ENCODE data around the gene PHB1. TPM values are rescaled to one million over a fixed set of nuclear protein-coding genes. Genes with fewer than 3 reads are reported as not detected.

Gene PHB1
- total RNA-seq, 4 donors from 2014 or later = 68.0 to 100 (median 85.1) TPM

DNA sequence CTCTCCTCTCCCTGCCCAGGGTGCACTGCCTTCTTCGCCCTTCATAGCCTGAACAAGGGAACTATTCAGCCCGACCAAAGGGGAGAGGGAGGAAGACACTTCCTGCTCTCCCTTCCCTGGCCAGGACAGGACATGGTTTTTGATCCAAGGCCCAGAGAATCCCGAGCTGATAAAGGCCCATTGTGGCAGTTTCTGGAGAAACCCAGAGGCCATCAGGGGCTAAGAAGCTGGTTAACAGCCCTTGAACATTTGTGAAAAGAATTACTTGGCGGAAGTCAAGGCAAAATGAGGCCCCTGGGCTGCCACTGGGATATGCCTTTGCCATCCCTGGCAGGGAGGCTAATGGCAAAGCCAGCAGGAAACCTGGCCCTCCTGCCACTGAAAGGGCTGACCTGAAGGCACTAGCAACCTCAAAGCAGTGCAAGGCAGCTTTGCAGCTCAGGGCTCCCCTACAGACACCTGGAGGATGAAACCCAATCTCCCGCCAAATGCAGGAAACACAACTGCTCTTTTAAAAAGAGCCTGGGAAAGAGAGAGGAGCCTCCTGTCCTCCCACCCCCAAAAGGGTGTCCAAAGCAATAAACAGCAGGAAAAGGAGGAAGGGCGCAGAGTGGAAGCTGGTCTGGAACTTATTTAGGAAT, 12.6 kb downstream of the PHB1 start:
- TF ChIP-seq, protein P1, sequence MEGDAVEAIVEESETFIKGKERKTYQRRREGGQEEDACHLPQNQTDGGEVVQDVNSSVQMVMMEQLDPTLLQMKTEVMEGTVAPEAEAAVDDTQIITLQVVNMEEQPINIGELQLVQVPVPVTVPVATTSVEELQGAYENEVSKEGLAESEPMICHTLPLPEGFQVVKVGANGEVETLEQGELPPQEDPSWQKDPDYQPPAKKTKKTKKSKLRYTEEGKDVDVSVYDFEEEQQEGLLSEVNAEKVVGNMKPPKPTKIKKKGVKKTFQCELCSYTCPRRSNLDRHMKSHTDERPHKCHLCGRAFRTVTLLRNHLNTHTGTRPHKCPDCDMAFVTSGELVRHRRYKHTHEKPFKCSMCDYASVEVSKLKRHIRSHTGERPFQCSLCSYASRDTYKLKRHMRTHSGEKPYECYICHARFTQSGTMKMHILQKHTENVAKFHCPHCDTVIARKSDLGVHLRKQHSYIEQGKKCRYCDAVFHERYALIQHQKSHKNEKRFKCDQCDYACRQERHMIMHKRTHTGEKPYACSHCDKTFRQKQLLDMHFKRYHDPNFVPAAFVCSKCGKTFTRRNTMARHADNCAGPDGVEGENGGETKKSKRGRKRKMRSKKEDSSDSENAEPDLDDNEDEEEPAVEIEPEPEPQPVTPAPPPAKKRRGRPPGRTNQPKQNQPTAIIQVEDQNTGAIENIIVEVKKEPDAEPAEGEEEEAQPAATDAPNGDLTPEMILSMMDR (IDR thresholded peaks at IDR 0.05; ENCODE audit: low read depth) = no peak

DNA sequence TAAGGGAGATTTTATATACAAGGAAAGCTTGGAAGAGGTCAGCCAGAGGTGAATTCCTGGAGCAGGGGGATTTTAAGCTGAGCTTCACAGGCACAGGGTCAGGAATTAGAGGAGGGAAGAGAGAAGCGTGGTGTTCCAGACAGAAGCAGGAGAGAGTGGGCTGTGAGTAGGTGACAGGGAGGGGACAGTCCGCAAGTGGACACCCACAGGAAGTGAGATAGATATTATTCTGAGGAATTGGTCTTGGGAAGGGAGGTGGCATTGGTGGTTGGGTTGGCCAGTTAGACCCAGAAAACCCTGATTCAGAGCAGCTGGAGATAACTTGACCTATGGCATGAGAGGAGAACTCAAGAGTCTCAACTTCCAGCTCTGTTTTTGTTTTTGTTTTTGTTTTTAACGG, 14.7 kb downstream of the PHB1 start:
- TF ChIP-seq, protein P1 (IDR thresholded peaks at IDR 0.05; ENCODE audit: low read depth) = no peak

DNA sequence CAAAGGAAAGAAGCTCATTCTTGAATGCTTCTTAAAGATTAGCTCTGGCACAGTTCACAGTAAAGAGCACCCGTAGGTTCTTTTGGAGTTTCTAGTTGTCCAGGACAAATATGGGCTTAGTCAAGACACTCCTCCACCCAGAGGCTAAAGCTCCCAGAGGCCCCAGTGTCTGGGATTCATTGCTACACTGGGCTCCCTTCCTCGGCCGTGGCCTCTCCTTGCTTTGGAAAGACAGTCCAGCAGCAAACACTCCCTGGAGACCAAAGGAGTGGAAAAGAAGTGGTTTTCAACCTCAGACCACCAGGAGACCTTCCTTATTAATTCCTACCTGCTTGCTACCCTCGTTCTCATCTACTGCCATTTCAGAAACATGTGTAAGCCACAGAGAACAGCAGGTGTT, 17.1 kb downstream of the PHB1 start:
- TF ChIP-seq, protein P1 (IDR thresholded peaks at IDR 0.05; ENCODE audit: low read depth) = no peak

DNA sequence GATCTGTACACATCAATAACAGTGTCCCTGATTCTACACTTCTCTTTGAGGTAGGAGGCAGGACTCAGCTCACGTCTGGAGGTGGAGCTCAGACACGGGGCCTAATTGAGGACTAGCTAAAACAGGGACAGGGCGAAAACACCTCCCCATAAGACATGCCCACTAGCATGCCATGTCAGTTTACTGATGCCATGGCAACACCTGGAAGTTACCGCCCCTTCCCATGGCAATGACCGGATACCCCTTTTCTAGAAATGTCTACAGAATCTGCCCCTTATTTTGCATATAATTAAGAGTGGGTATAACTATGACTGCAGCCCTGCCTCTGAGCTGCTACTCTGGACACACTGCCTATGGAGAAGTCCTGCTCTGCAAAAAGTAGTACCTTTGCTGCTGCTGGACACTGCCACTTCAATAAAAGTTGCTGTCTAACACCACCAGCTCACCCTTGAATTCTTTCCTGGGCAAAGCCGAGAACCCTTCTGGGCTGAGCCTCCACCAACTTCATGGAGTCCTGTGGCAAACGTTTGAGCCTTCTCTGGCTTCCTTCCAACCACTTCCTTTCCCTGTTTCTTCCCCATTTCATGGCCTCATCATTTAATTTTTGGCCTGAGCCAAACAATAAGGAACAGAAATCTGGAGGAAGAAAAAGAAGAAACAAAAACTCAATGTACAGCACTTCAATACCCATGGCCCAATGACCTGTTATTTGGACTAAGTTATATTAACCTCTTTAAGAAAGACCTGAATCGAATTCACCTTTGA, 21.0 kb downstream of the PHB1 start:
- TF ChIP-seq, protein P1 (IDR thresholded peaks at IDR 0.05; ENCODE audit: low read depth) = no peak

DNA sequence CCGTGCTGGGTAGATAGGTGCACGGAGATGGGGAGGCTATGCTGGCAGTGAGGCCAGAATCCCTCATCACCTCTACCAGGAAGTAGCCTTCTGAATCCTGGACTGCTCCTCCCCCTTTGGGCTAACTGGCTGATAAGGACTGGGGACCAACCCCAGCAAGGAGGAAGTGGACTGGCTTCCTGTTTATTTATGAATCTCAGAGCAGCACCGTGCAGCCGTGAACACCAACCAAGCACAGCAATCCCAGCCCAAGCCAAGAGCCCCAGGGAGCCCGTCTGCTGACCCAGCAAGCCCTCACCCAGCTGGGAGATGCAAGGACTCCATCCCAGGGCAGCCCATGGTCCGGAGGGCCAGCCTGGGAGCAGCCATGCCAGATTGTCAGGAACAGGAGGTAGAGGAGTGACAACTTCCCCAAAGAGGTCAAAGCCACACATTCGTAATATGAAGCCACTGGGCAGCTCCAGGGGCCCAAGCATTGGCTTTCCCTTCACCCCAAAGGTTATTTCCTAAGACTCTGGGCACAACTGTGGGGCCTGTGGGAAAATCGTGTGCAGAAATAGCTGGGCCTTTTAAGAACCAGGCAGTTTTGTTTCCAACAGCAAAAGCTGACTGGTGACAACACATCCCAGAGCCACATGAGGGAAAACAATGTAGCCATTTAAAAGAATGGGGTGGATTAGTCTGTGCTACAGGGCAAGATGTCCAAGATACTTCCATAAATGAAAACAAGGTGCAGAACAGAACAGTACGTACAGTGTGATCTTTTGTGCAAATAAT, 23.9 kb downstream of the PHB1 start:
- TF ChIP-seq, protein P1 (IDR thresholded peaks at IDR 0.05; ENCODE audit: low read depth) = no peak

DNA sequence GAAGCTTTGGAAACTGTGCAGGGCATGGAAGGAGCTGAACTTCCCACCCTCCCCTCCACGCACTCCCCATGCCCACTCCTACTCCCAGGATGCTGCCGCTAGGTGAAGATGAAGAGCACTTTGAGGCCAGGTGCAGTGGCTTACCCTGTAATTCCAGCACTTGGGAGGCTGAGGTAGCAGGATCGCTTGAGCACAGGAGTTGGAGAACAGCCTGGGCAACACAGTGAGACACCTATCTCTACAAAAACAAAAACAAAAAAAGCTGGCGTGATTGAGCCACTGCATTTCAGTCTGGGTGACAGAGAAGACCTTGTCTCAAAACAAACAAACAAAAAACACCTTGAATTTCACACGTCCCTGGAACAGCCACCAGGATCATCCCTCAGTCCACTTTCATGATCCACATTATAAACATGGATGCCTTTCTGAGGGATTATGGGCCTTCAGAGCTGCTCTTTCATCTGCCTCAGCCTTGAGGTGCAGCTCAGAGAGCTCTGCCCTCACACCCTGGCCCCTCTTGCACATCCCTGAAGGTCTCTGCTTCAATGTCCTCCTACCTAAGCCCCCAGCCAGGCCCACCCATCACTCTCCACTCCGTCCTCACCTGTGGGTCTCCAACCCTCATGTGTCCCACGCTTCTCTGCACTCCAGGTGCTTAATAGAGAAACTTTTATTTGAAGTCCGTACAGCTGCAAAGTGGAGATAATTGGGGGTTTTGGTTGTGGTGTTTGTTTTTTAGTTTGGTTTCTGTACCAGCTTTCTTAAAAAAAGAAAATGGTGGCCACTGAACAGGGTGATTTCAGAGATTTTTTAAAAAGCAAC, 25.8 kb downstream of the PHB1 start:
- TF ChIP-seq, protein P1 (IDR thresholded peaks at IDR 0.05; ENCODE audit: low read depth) = no peak

Data from subcutaneous adipose tissue (tissue), 4 donors.